HCT116 (cell line): Measurements from ENCODE around the gene LEAP2. TPM values are rescaled to one million over a fixed set of nuclear protein-coding genes. Genes with fewer than 3 reads are reported as not detected.

Experiments
- ATAC-seq: fragments of 200-7000 bp; cut with Tn5 transposase; 2 replicates; pipeline ENCODE4 v1.9.1; 2020; ENCODE audit warnings: mild to moderate bottlenecking, moderate library complexity
- BruUV-seq: library from RNA; stranded (reverse); fragments of 400-500 nt; replicated peaks from 2 replicates; lab custom pipeline; 2021; lab: Mats Ljungman, UMichigan
- CTCF ChIA-PET: fragments of 300-600 bp; sonication (Branson Sonifier 250); formaldehyde crosslinking; loops from one replicate; lab custom pipeline; 2021; ENCODE audit warnings: antibody characterized with exemption; lab: Charles Lee
- POLR2A ChIA-PET: fragments of 300-600, 350-600 bp; sonication (Branson Sonifier 250); formaldehyde crosslinking; loops from one replicate; lab custom pipeline; 2021; ENCODE audit warnings: antibody characterized with exemption; lab: Charles Lee
- RAD21 ChIA-PET, 2 experiments: fragments of 300-600 bp; sonication (Branson Sonifier 250); formaldehyde crosslinking; loops; one replicate each; lab custom pipeline; 2023; ENCODE audit warnings: low total read pairs in 2 of 2; ENCODE audit not compliant: uncharacterized antibody in 2 of 2, unreplicated experiment in 2 of 2, low non-redundant PET in 1 of 2; lab: Charles Lee
- DNase-seq: peaks from one replicate; pipeline ENCODE4 v3.0.0-alpha.2; 2010; ENCODE audit warnings: low read depth, low spot score
- H2AFZ ChIP-seq: fragments of 200-600 bp; shearing (Covaris generic), sonication (generic); 2 replicates; pipeline ENCODE4 v1.6.1; 2017; ENCODE audit warnings: low read depth, mixed run types, mixed read lengths, antibody characterized with exemption, low read length; ENCODE audit not compliant: poor library complexity, severe bottlenecking
- H3K27ac ChIP-seq: 2 replicates; pipeline ENCODE4 v1.5.1; 2012; ENCODE audit warnings: low read depth, low read length
- H3K27me3 ChIP-seq: fragments of 200-600 bp; sonication (generic); 2 replicates; pipeline ENCODE4 v1.6.1; 2016; ENCODE audit warnings: mixed run types, low read length, mixed read lengths; ENCODE audit not compliant: insufficient read depth
- H3K36me3 ChIP-seq, 2 experiments: fragments of 200-500 bp in 1 of 2; fragments of 200-600 bp in 1 of 2; sonication (Bioruptor generic) in 1 of 2; sonication (generic) in 1 of 2; 2 replicates each; pipeline versions ENCODE4 v1.5.1 to v1.6.1; 2014 to 2016; ENCODE audit warnings: low read length in 2 of 2, inconsistent platforms in 1 of 2, mixed read lengths in 1 of 2, mixed run types in 1 of 2; ENCODE audit not compliant: insufficient read depth in 2 of 2, control insufficient read depth in 1 of 2
- H3K4me1 ChIP-seq, 2 experiments: fragments of 200-600 bp in 1 of 2; sonication (generic) in 1 of 2; 2 replicates each; pipeline versions ENCODE4 v1.5.1 to v1.6.1; 2012 to 2017; ENCODE audit warnings: low read length in 2 of 2, inconsistent platforms in 1 of 2, mild to moderate bottlenecking in 1 of 2, mixed read lengths in 1 of 2, mixed run types in 1 of 2, moderate library complexity in 1 of 2; ENCODE audit not compliant: insufficient read depth in 2 of 2, control insufficient read depth in 1 of 2
- H3K4me2 ChIP-seq: fragments of 200-600 bp; sonication (generic); 2 replicates; pipeline ENCODE4 v1.6.1; 2017; ENCODE audit warnings: mixed run types, low read length, mixed read lengths
- H3K4me3 ChIP-seq, 2 experiments: fragments of 200-600 bp in 1 of 2; sonication (generic) in 1 of 2; replicated peaks in 1 of 2; 2 replicates each; pipeline ENCODE4 v1.5.1; 2011 to 2016; ENCODE audit warnings: low read length in 2 of 2, control low read depth in 1 of 2, low read depth in 1 of 2, mild to moderate bottlenecking in 1 of 2, mixed read lengths in 1 of 2, mixed run types in 1 of 2
- H3K79me2 ChIP-seq: fragments of 200-600 bp; sonication (generic); 2 replicates; pipeline ENCODE4 v1.6.1; 2017; ENCODE audit warnings: mild to moderate bottlenecking, mixed run types, low read length, moderate library complexity, mixed read lengths; ENCODE audit not compliant: insufficient read depth
- H3K9ac ChIP-seq: fragments of 200-600 bp; sonication (generic); 2 replicates; pipeline ENCODE4 v1.6.1; 2016; ENCODE audit warnings: low read length, mixed read lengths
- H3K9me2 ChIP-seq: fragments of 200-600 bp; sonication (generic), shearing (Covaris generic); 2 replicates; pipeline ENCODE4 v1.6.1; 2017; ENCODE audit warnings: mixed run types, mild to moderate bottlenecking, moderate library complexity; ENCODE audit not compliant: insufficient read depth
- H3K9me3 ChIP-seq, 2 experiments: fragments of 200-500 bp in 1 of 2; fragments of 200-600 bp in 1 of 2; sonication (Bioruptor generic) in 1 of 2; sonication (generic) in 1 of 2; 2 replicates each; pipeline ENCODE4 v1.6.1; 2014 to 2017; ENCODE audit warnings: low read length in 2 of 2, mixed read lengths in 2 of 2, inconsistent platforms in 1 of 2, low read depth in 1 of 2, mild to moderate bottlenecking in 1 of 2, mixed run types in 1 of 2, moderate library complexity in 1 of 2; ENCODE audit not compliant: control insufficient read depth in 1 of 2, insufficient read depth in 1 of 2
- H4K20me1 ChIP-seq: fragments of 200-600 bp; sonication (generic), shearing (Covaris generic); 2 replicates; pipeline ENCODE4 v1.6.1; 2017; ENCODE audit warnings: mixed run types, mild to moderate bottlenecking, moderate library complexity; ENCODE audit not compliant: insufficient read depth
- ATF3 ChIP-seq: IDR thresholded peaks from 2 replicates; pipeline ENCODE4 v1.6.1; 2012
- CEBPB ChIP-seq: IDR thresholded peaks from 2 replicates; pipeline ENCODE4 v1.6.1; 2012; ENCODE audit warnings: low read depth
- EZH2 ChIP-seq: fragments of 200-600 bp; sonication (generic); IDR thresholded peaks from 2 replicates; pipeline ENCODE4 v1.6.1; 2017; ENCODE audit warnings: antibody characterized with exemption, mixed run types
- EZH2phosphoT487 ChIP-seq: fragments of 200-600 bp; IDR thresholded peaks from 2 replicates; pipeline ENCODE4 v1.6.1; 2018; ENCODE audit warnings: antibody characterized with exemption, borderline replicate concordance
- FOSL1 ChIP-seq: IDR thresholded peaks from 2 replicates; pipeline ENCODE4 v1.6.1; 2012; ENCODE audit warnings: low read depth
- MAX ChIP-seq: IDR thresholded peaks from 2 replicates; pipeline ENCODE4 v1.6.1; 2012
- POLR2AphosphoS5 ChIP-seq: IDR thresholded peaks from 2 replicates; pipeline ENCODE4 v1.6.1; 2011; ENCODE audit warnings: mild to moderate bottlenecking, low read depth, low read length, moderate library complexity
- RAD21 ChIP-seq: IDR thresholded peaks from 2 replicates; pipeline ENCODE4 v1.6.1; 2012; ENCODE audit warnings: low read depth, mild to moderate bottlenecking
- SIN3A ChIP-seq: IDR thresholded peaks from 2 replicates; pipeline ENCODE4 v1.6.1; 2012; ENCODE audit warnings: low read depth
- SP1 ChIP-seq: IDR thresholded peaks from 2 replicates; pipeline ENCODE4 v1.6.1; 2012; ENCODE audit warnings: low read depth
- TCF7L2 ChIP-seq: IDR thresholded peaks from 2 replicates; pipeline ENCODE4 v1.7.0; 2011; ENCODE audit warnings: borderline replicate concordance, inconsistent platforms; ENCODE audit not compliant: insufficient read depth, insufficient read length; ENCODE audit errors: extremely low read depth
- ZFX ChIP-seq: fragments of 450-650 bp; IDR thresholded peaks from 2 replicates; pipeline ENCODE4 v1.6.1; 2017
- ZNF274 ChIP-seq: fragments of 200-500 bp; sonication (Bioruptor generic); IDR thresholded peaks from 2 replicates; pipeline ENCODE4 v1.6.1; 2014; ENCODE audit warnings: mild to moderate bottlenecking, low read depth, low read length, inconsistent platforms
- intact Hi-C: fragments of 100-400 bp; cut with micrococcal nuclease; formaldehyde crosslinking; loops from 2 replicates; pipeline ENCODE4 v1.10.0; 2022
- total RNA-seq: library from RNA; stranded (reverse); gene quantifications from one replicate; pipeline ENCODE4 v1.2.1, GENCODE V29; 2021; ENCODE audit not compliant: unreplicated experiment

LEAP2 gene
- total RNA-seq, 1 experiment from 2014 or later = 1.2 TPM

- H3K4me3 ChIP-seq = no peak overlapping the region
- no peak overlapping the region for H3K9ac ChIP-seq
- H2AFZ ChIP-seq = no peak overlapping the region
- H3K9me2 ChIP-seq = no peaks in the 10 kb centered on the region
- peaks cover 4 to 19% of the 10 kb centered on the region in 2 experiments; a peak in 2 of 4 replicates for H3K36me3 ChIP-seq
- TF ChIP-seq CEBPB (no peak), MAX (no peak), ZFX (no peak), RAD21 (no peak), SIN3A (no peak), TCF7L2 (no peak), EZH2 (no peak), ZNF274 (no peak), SP1 (no peak), POLR2AphosphoS5 (no peak), FOSL1 (no peak), ATF3 (no peak), EZH2phosphoT487 (no peak)
- DNase-seq = no peak
- peaks cover 26% of the 10 kb centered on the region for H3K79me2 ChIP-seq
- H3K27me3 ChIP-seq = no peaks in the 10 kb centered on the region
- ATAC-seq = no peak
- no TSS peak for BruUV-seq
- RAD21 ChIA-PET = no interaction called here
- CTCF ChIA-PET = no interaction called here
- intact Hi-C loops = no loop called here
- POLR2A ChIA-PET = no interaction called here
- H3K4me1 ChIP-seq = peaks cover 4 to 12% of the 10 kb centered on the region in 2 experiments
- no peak overlapping the region for H3K27ac ChIP-seq
- H3K9me3 ChIP-seq = no peaks in the 10 kb centered on the region
- H4K20me1 ChIP-seq = no peaks in the 10 kb centered on the region
- H3K4me2 ChIP-seq = no peak overlapping the region
Observed at GRCh38 chr5:132870801-132871200, 2.7 kb upstream of the LEAP2 start.
